Loucy (cell line): ENCODE results near the gene ANGPTL5.

Experiments used
- H2AFZ ChIP-seq: fragments of 200-600 bp; sonication (generic); 2 replicates; pipeline ENCODE4 v1.6.0; 2016; ENCODE audit warnings: antibody characterized with exemption, mild to moderate bottlenecking, low read length, moderate library complexity
- H3F3A ChIP-seq: fragments of 200-600 bp; 2 replicates; pipeline ENCODE4 v1.6.0; 2016; ENCODE audit warnings: antibody characterized with exemption, low read depth, mild to moderate bottlenecking
- H3K27me3 ChIP-seq: fragments of 200-600 bp; sonication (generic); 2 replicates; pipeline ENCODE4 v1.6.1; 2014; ENCODE audit warnings: low read length, mild to moderate bottlenecking; ENCODE audit not compliant: insufficient read depth, poor library complexity, severe bottlenecking
- H3K36me3 ChIP-seq: fragments of 200-600 bp; sonication (generic); 2 replicates; pipeline ENCODE4 v1.6.1; 2016; ENCODE audit warnings: low read length; ENCODE audit not compliant: insufficient read depth
- H3K4me1 ChIP-seq: fragments of 200-600 bp; sonication (generic); 2 replicates; pipeline ENCODE4 v1.5.1; 2014; ENCODE audit warnings: low read length, mild to moderate bottlenecking; ENCODE audit not compliant: insufficient read depth, poor library complexity, severe bottlenecking
- H3K4me2 ChIP-seq: fragments of 200-600 bp; sonication (generic); 2 replicates; pipeline ENCODE4 v1.6.0; 2014; ENCODE audit warnings: antibody characterized with exemption, low read length, low read depth, mild to moderate bottlenecking; ENCODE audit not compliant: poor library complexity, severe bottlenecking
- H3K4me3 ChIP-seq: fragments of 200-600 bp; sonication (generic); 2 replicates; pipeline ENCODE4 v1.5.1; 2014; ENCODE audit warnings: low read length, mild to moderate bottlenecking, mixed read lengths; ENCODE audit not compliant: poor library complexity, severe bottlenecking
- H3K79me2 ChIP-seq: fragments of 200-600 bp; sonication (generic); 2 replicates; pipeline ENCODE4 v1.6.1; 2014; ENCODE audit warnings: low read length; ENCODE audit not compliant: insufficient read depth
- H3K9ac ChIP-seq: fragments of 200-600 bp; sonication (generic); 2 replicates; pipeline ENCODE4 v1.6.0; 2014; ENCODE audit warnings: mild to moderate bottlenecking, low read depth, low read length, moderate library complexity; ENCODE audit not compliant: poor library complexity, severe bottlenecking
- H3K9me2 ChIP-seq: fragments of 200-600 bp; sonication (generic); replicated peaks from 2 replicates; pipeline ENCODE4 v1.6.1; 2016; ENCODE audit warnings: low read depth, low read length, mixed read lengths
- H3K9me3 ChIP-seq: fragments of 200-600 bp; sonication (generic); 2 replicates; pipeline ENCODE4 v1.6.1; 2014; ENCODE audit warnings: mild to moderate bottlenecking, antibody characterized with exemption, low read length, low read depth; ENCODE audit not compliant: insufficient read depth
- H4K20me1 ChIP-seq: fragments of 200-600 bp; sonication (generic); 2 replicates; pipeline ENCODE4 v1.6.0; 2014; ENCODE audit warnings: antibody characterized with exemption, low read length, mild to moderate bottlenecking; ENCODE audit not compliant: insufficient read depth, poor library complexity, severe bottlenecking
- CTCF ChIP-seq: fragments of 200-600 bp; sonication (generic); conservative IDR thresholded peaks from 2 replicates; pipeline ENCODE4 v1.5.1; 2014; ENCODE audit warnings: mild to moderate bottlenecking, antibody characterized with exemption, low read length
- EZH2phosphoT487 ChIP-seq: fragments of 200-600 bp; IDR thresholded peaks from 2 replicates; pipeline ENCODE4 v1.6.1; 2018; ENCODE audit warnings: antibody characterized with exemption, mild to moderate bottlenecking, moderate library complexity, borderline replicate concordance

ANGPTL5 gene

GRCh38 chr11:101863361-101863760 lies 53.0 kb downstream of the ANGPTL5 start:
- no peaks in the 10 kb centered on the region for H3K27me3 ChIP-seq
- H3K36me3 ChIP-seq, result no peaks in the 10 kb centered on the region
- no peak overlapping the region for H3K9ac ChIP-seq
- TF ChIP-seq CTCF, result no peak
- no peak for TF ChIP-seq EZH2phosphoT487
- no peaks in the 10 kb centered on the region for H3K79me2 ChIP-seq
- H3K4me1 ChIP-seq, result no peaks in the 10 kb centered on the region
- no peaks in the 10 kb centered on the region for H3K9me2 ChIP-seq
- no peak overlapping the region for H2AFZ ChIP-seq
- H3K4me3 ChIP-seq, result no peak overlapping the region
- no peak overlapping the region for H3K4me2 ChIP-seq
- no peaks in the 10 kb centered on the region for H4K20me1 ChIP-seq
- H3F3A ChIP-seq, result no peaks in the 10 kb centered on the region
- H3K9me3 ChIP-seq, result no peaks in the 10 kb centered on the region

DNA sequence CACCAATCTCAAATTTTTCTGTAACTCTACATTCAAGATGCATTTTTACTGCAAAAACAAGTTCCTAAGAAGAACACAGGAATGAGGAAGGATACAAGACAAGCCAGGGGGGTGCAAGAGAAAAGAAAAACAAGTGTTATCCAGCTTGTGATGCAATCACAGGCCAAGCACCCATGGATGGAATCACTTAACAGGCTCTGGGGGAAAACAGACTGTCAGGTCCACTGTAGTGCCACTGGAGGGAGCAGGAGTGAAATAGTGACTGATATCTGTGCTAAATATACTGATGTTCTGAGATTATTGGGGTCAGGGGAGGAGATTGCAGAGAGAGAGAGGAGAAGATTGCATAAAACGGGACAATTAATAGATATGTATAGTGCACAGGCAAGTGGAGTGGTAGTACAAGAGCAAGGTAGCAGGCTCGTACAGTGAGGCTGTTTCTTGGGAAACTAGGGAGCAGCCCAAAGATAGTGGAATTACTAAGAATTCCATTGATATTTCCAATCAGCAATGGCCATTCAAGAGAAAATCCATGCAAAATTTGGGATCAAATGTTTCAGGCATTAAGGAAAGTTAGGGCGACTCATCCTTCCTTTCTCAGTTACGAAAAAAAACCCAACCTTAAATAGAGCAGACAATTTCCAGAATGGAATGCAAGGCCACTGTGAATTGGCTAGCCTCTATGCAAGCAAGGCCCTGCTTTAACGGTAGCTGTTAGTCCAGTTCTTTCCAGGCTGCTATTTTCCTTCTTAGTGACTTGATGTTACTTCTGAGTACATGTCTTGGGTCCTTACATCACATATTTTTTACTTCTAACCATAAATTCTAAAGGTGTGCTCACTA lies 53.7 kb downstream of the ANGPTL5 start:
- H3K9ac ChIP-seq, result no peak overlapping the region
- H3K4me2 ChIP-seq, result no peak overlapping the region
- H3K9me2 ChIP-seq, result no peaks in the 10 kb centered on the region
- H3K79me2 ChIP-seq, result no peaks in the 10 kb centered on the region
- no peaks in the 10 kb centered on the region for H3K36me3 ChIP-seq
- H3K27me3 ChIP-seq, result no peaks in the 10 kb centered on the region
- no peaks in the 10 kb centered on the region for H3F3A ChIP-seq
- no peak for TF ChIP-seq EZH2phosphoT487
- TF ChIP-seq CTCF, result peak; percentile 58
- H3K4me3 ChIP-seq, result no peak overlapping the region
- H2AFZ ChIP-seq, result no peak overlapping the region
- no peaks in the 10 kb centered on the region for H4K20me1 ChIP-seq
- H3K4me1 ChIP-seq, result no peaks in the 10 kb centered on the region
- no peaks in the 10 kb centered on the region for H3K9me3 ChIP-seq

DNA sequence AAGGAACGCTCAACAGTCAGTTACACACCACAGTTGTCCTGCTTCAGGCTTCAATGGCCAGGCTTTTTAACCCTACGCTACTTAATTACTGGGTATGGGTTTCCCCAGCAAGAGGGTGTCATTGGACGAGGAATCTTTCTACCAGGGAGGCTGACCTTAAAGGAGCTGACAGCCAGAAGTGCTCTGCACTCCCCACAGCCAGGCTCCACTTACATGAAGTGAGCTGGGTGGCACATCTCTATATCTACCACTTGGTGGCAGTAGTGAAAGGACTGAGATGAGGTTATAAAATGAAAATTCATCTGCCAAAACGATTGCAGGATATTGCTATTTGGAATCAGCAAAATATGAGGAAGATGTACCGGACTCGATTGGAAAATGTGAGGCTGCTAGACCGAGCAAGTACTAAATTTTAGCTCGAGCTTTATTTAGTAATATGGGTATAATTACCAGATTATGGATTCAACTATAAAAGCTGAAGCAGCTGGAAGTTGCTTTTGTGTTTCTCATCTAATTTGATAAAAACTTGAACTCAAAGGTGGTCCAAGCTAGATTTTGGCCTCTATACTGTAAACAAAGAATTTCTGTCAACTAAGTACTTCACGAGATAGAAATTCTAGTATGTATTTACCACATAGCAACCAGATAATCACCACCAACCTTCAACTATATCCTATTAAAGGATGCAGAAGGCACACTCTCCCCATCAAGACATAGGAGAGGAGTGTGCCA lies 55.5 kb downstream of the ANGPTL5 start:
- H3K79me2 ChIP-seq, result no peaks in the 10 kb centered on the region
- no peaks in the 10 kb centered on the region for H3K9me3 ChIP-seq
- H3K9ac ChIP-seq, result no peak overlapping the region
- no peaks in the 10 kb centered on the region for H3K27me3 ChIP-seq
- no peaks in the 10 kb centered on the region for H3K4me1 ChIP-seq
- no peaks in the 10 kb centered on the region for H4K20me1 ChIP-seq
- H3K4me2 ChIP-seq, result peak overlapping the region; percentile 30
- no peaks in the 10 kb centered on the region for H3K36me3 ChIP-seq
- TF ChIP-seq CTCF (peak; percentile 85), EZH2phosphoT487 (no peak)
- no peaks in the 10 kb centered on the region for H3K9me2 ChIP-seq
- no peaks in the 10 kb centered on the region for H3F3A ChIP-seq
- peak overlapping the region; percentile 71 for H2AFZ ChIP-seq
- peak overlapping the region; percentile 27 for H3K4me3 ChIP-seq
